GM12873 (cell line): ENCODE data around the gene TMIE.

Experiments
- TF ChIP-seq, protein P1 (sequence below): IDR thresholded peaks from 2 replicates; pipeline ENCODE4 v1.5.1; 2012; ENCODE audit warnings: low read depth, mild to moderate bottlenecking, moderate library complexity, low read length, control low read depth; ENCODE audit not compliant: insufficient read depth; ENCODE audit errors: missing control alignments

The TMIE gene

DNA sequence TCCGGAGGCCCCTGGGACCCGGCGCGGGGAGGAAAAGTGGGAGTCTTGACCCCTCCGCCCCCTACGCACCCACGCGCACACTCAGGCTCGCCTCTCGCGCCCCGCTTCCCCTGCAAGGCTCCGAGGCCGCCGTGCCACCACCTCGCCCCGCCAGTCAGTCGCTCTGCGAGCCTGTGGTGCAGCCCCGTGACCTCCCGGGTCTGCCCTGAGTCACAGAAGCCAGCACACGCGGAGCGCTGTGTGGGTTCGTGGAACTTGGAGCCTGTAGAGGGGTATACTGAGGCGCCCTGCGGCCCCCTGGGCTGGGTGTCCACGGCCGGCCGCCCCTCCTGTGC lies 7.3 kb upstream of the TMIE start:
- TF ChIP-seq, protein P1, sequence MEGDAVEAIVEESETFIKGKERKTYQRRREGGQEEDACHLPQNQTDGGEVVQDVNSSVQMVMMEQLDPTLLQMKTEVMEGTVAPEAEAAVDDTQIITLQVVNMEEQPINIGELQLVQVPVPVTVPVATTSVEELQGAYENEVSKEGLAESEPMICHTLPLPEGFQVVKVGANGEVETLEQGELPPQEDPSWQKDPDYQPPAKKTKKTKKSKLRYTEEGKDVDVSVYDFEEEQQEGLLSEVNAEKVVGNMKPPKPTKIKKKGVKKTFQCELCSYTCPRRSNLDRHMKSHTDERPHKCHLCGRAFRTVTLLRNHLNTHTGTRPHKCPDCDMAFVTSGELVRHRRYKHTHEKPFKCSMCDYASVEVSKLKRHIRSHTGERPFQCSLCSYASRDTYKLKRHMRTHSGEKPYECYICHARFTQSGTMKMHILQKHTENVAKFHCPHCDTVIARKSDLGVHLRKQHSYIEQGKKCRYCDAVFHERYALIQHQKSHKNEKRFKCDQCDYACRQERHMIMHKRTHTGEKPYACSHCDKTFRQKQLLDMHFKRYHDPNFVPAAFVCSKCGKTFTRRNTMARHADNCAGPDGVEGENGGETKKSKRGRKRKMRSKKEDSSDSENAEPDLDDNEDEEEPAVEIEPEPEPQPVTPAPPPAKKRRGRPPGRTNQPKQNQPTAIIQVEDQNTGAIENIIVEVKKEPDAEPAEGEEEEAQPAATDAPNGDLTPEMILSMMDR, result no peak

DNA sequence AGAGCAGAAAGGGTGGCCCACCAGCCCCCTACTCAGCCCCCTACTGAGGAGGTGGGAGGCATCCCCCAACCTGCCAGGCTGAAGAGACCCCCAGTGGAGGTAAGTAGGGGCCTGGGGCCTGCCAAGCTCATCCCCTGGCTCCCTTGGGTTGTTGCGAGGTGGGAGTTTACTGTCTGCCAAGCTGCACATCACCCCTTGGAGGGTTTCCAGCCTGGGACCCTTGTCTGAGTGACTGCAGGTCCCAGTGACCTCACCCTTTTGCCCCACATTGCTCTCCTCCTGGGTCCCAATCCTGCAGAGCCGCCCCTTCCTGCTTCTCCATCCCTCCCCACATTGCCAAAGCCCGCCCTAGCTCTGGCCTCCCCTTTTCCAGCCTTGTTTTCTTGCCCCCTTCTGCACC lies 6.7 kb upstream of the TMIE start:
- TF ChIP-seq, protein P1, result no peak

DNA sequence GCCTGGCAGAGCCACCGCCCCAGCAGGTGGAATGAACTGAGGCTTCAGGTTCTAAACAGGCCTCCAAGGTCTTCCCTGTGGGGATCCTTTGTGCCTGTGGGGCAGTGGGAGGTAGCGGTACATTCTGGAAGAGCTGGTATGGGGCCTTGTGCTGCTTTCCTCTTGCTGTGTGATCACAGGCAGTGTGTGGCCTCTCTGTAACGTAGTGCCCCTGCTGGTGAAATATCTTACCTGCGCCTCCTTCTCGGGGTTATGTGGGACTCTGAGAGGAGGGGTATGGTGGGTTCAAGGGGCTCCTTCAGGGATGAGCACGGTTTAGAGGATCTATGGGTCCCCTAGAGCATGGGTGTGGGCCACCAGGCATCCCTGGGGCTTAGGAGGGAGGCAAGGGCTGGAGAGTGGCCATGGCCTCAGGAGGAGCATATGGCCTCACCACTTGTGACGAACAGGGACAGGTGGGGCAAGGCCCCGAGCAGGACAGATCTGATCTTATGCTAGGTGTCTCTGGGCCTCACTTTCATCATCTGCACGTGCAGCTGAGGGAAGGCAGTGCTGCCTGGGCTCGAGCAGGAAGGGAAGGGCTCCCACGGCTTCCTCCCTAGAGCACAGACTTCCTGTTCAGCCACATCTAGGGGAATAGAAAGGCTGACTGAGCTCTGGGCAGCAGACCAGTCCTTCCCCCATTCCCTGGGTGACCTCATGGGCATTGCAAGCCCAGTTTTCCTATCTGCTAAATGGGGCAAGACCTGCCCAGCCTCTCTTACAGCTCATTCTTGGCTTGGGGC lies 5.8 kb upstream of the TMIE start:
- TF ChIP-seq, protein P1, result peak; percentile 56

DNA sequence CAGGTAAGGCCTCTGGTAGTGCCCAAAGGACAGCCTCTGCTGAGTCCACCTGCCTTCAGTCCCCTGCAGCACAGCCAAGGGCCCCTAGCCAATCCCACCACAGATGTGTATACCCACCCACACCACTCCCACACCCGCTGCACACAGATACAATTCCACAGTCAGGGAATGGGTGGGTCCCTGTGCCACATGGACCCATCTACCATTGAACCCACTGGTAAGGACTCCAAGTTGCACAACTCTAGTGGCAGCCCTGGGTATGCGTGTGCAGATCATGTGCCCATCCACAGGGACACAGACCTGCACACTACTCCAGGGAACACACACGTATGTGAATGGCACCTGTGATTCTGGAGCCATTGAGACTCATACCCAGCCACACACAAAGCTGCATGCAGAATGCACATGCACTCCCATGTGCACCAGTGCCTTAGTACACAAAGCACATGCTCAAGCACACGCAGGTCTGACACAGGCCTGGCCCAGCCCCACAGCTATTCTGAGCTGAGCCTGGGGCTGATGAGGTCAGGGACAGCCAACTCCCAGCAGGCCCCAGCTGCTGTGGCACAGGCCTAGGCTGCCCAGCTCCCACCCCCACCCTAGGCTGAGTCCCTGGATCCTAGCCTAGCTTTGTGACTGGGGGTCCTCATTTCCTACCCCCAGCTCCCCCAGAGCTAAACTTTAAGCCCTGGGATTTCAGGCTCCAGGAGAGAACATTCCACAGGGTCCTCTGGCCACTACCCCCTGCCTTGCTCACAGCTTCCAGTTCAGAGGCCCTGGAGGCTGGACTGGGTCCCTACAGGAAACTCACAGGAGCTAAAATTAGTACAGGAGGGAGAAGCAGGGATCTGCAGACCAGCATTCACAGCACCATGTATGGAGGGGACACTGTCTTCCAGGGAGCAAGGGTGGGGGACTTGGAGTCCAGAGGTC lies 5.0 kb upstream of the TMIE start:
- TF ChIP-seq, protein P1, result no peak

DNA sequence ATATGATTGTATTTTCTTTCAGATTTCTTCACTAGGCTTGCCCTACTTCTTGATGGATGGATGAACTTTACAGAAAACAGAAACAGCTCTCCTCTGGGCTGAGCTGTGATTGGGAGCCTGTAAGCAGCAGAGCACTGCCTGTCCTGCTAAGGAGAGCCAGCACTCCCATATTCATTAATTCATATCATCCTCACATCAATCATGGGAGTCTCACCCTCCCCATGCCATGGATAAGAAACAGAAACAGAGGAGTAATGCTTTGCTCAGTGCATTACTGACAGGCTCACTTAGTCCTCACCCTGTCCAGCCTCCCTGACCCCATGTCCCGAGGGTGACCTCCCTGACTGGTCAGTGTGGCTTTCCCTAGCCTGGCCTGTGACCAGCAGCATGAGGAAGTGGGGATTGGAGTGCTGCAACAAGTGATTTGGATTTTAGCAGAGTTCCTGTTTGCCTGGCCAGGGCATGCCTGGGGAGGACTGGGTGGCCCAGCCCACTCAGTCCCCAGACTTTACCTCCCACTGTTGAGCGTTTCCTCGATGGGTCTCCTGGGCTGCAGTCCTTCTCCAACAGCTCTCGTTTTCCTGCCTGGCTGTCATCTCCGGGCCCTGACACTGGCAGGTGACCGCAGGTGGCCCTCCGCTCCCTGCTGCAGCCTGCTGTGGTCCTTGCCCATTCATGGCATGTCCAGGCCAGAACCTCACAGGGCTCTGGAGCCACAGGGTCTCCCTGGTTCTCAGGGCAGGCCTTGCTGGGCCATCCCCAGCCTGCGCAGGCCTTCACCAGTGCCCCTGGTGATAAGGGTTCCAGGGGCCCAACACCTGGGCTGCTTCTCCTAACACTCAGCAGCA lies 1.3 kb upstream of the TMIE start:
- TF ChIP-seq, protein P1, result no peak

DNA sequence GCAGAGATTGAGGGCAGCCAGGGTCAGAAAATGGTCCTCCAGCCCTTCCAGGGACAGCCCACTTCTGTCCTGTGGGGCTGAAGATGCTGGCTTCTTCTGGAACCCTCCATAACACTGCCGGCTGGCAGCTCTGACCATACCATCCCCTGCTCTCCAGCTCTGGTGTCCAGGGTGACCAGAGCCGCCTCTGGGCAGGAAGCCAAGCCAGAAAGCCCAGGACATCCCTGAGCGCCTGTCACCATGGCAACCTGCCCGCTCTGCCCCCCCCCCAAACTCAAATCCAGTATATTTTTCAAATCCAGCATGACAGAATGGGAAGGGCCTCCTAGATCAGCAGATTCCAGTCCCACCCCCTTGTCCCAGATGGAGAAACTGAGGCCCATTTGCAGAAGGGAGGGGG lies 420 bp upstream of the TMIE start:
- TF ChIP-seq, protein P1, result no peak
